GM12874 (cell line): ENCODE measurements around the gene FUNDC1.

ENCODE experiments used
- TF ChIP-seq, protein P1 (sequence below): IDR thresholded peaks from 2 replicates; pipeline ENCODE4 v1.5.1; 2011; ENCODE audit warnings: low read depth, mild to moderate bottlenecking, control low read depth, low read length, moderate library complexity; ENCODE audit not compliant: insufficient read depth

Gene FUNDC1

GRCh38 chrX:44550563-44550962, 7.9 kb upstream of the FUNDC1 start:
- TF ChIP-seq, protein P1, sequence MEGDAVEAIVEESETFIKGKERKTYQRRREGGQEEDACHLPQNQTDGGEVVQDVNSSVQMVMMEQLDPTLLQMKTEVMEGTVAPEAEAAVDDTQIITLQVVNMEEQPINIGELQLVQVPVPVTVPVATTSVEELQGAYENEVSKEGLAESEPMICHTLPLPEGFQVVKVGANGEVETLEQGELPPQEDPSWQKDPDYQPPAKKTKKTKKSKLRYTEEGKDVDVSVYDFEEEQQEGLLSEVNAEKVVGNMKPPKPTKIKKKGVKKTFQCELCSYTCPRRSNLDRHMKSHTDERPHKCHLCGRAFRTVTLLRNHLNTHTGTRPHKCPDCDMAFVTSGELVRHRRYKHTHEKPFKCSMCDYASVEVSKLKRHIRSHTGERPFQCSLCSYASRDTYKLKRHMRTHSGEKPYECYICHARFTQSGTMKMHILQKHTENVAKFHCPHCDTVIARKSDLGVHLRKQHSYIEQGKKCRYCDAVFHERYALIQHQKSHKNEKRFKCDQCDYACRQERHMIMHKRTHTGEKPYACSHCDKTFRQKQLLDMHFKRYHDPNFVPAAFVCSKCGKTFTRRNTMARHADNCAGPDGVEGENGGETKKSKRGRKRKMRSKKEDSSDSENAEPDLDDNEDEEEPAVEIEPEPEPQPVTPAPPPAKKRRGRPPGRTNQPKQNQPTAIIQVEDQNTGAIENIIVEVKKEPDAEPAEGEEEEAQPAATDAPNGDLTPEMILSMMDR: no peak

GRCh38 chrX:44544036-44544435, 1.4 kb upstream of the FUNDC1 start:
- TF ChIP-seq, protein P1: no peak

GRCh38 chrX:44536198-44536597, 6.5 kb downstream of the FUNDC1 start:
- TF ChIP-seq, protein P1: no peak

- TF ChIP-seq, protein P1: no peak
These were observed 13.3 kb downstream of the FUNDC1 start for GRCh38 chrX:44529310-44529709.

GRCh38 chrX:44514272-44514671, 28.4 kb downstream of the FUNDC1 start:
- TF ChIP-seq, protein P1: no peak

GRCh38 chrX:44507292-44507691, 35.4 kb downstream of the FUNDC1 start:
- TF ChIP-seq, protein P1: no peak

DNA sequence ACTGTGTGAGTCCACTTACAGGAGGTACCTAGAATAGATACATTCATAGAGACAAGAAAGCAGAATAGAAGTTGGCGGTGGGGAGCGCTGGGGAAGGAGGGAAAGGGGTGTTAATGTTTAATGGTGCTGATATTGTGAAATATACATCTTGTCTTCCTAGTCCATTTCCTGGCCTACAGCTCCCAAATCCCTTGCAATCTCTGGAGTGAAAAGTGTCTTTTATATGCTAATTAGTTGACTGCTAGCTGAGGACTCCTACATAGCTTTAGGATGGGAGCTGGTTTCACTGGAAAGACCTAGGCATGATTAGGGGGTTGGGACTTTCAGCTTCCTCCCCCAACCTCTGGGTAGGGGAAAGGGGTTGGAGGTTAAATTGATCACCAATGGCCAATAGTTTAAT, 36.0 kb downstream of the FUNDC1 start:
- TF ChIP-seq, protein P1: no peak

- TF ChIP-seq, protein P1: no peak
These were observed 39.1 kb downstream of the FUNDC1 start for GRCh38 chrX:44503560-44503959.
